T-cell (primary cell): ENCODE data around the gene ITPRIPL2. TPM values are rescaled to one million over a fixed set of nuclear protein-coding genes. Genes with fewer than 3 reads are reported as not detected.

Experiments used
- ATAC-seq, 4 experiments: fragments of 200-7000 bp in 3 of 4; fragments of 150-1000 bp in 1 of 4; cut with Tn5 transposase; replicated peaks in 1 of 4; 1 replicate in 3 of 4; 2 replicates in 1 of 4; pipeline ENCODE4 v1.10.0; 2021; ENCODE audit warnings: moderate library complexity in 3 of 4, mild to moderate bottlenecking in 2 of 4, moderate number of reproducible peaks in 1 of 4
- CTCF ChIA-PET, 2 donors: fragments of 300-600 bp; sonication (Branson Sonifier 250); formaldehyde crosslinking; loops; one replicate each; lab custom pipeline; 2022; ENCODE audit warnings: antibody characterized with exemption in 2 of 2; lab: Charles Lee
- POLR2A ChIA-PET, 2 donors: fragments of 300-600 bp; sonication (Branson Sonifier 250); formaldehyde crosslinking; loops; one replicate each; lab custom pipeline; 2022; ENCODE audit warnings: antibody characterized with exemption in 2 of 2; lab: Charles Lee
- DNase-seq, 35 experiments: peaks; one replicate each; pipeline versions ENCODE4 v3.0.0 to v3.0.0-alpha.2; 2013 to 2023
- H3K27ac ChIP-seq: one replicate; pipeline ENCODE4 v1.5.1; 2013; ENCODE audit warnings: low read length
- H3K27me3 ChIP-seq, 2 experiments: replicated peaks in 1 of 2; 1 replicate in 1 of 2; 2 replicates in 1 of 2; pipeline versions ENCODE4 v1.6.1 to v1.7.0; 2013; ENCODE audit warnings: low read length in 1 of 2, mixed read lengths in 1 of 2; ENCODE audit not compliant: control insufficient read depth in 2 of 2, insufficient read depth in 2 of 2; ENCODE audit errors: extremely low read depth in 1 of 2
- H3K36me3 ChIP-seq, 2 donors: 1 replicate in 1 of 2; 2 replicates in 1 of 2; pipeline versions ENCODE4 v1.6.1 to v1.7.0; 2013; ENCODE audit warnings: low read length in 1 of 2; ENCODE audit not compliant: control insufficient read depth in 2 of 2, insufficient read depth in 1 of 2; ENCODE audit errors: extremely low read depth in 1 of 2
- H3K4me1 ChIP-seq, 2 experiments: 1 replicate in 1 of 2; 2 replicates in 1 of 2; pipeline versions ENCODE4 v1.6.1 to v1.7.0; 2013; ENCODE audit warnings: low read length in 2 of 2, mixed read lengths in 1 of 2; ENCODE audit not compliant: insufficient read depth in 2 of 2, control insufficient read depth in 1 of 2; ENCODE audit errors: extremely low read depth in 1 of 2
- H3K4me3 ChIP-seq, 2 donors: 1 replicate in 1 of 2; 2 replicates in 1 of 2; pipeline versions ENCODE4 v1.5.1 to v1.7.0; 2013; ENCODE audit warnings: mild to moderate bottlenecking in 2 of 2, low read length in 1 of 2, moderate library complexity in 1 of 2; ENCODE audit not compliant: control insufficient read depth in 1 of 2; ENCODE audit errors: extremely low read depth in 1 of 2
- H3K9me3 ChIP-seq: 2 replicates; pipeline ENCODE4 v1.7.0; 2013
- H3K27ac Mint-ChIP-seq, 2 donors: one replicate each; pipeline ENCODE4 v1.8.0; 2020 to 2021; ENCODE audit warnings: mild to moderate bottlenecking in 2 of 2, mixed read lengths in 2 of 2
- H3K27me3 Mint-ChIP-seq, 2 donors: one replicate each; pipeline ENCODE4 v1.8.0; 2021 to 2022; ENCODE audit warnings: mixed read lengths in 2 of 2
- H3K36me3 Mint-ChIP-seq: one replicate; pipeline ENCODE4 v1.8.0; 2021; ENCODE audit warnings: mixed read lengths
- H3K4me1 Mint-ChIP-seq, 3 donors: one replicate each; pipeline ENCODE4 v1.8.0; 2020 to 2022; ENCODE audit warnings: mixed read lengths in 3 of 3, mild to moderate bottlenecking in 1 of 3
- H3K4me3 Mint-ChIP-seq, 3 donors: one replicate each; pipeline ENCODE4 v1.8.0; 2020 to 2022; ENCODE audit warnings: mild to moderate bottlenecking in 3 of 3, mixed read lengths in 3 of 3, moderate library complexity in 3 of 3
- H3K9me3 Mint-ChIP-seq, 3 donors: one replicate each; pipeline ENCODE4 v1.8.0; 2020 to 2022; ENCODE audit warnings: mixed read lengths in 3 of 3
- WGBS: methylation state at CpG from one replicate; pipeline ENCODE4 v1.1.5; 2013; ENCODE audit warnings: missing lambda C conversion rate; ENCODE audit not compliant: insufficient coverage; 5-methylcytosine and 5-hydroxymethylcytosine counted together
- total RNA-seq, 35 experiments: library from RNA in 6 of 35; stranded (reverse) in 6 of 35; fragments of 120-200 nt in 1 of 35; gene quantifications; one replicate each; pipeline versions ENCODE4 v1.2.1 to v1.2.4 and lab custom pipeline; 2013 to 2026

Gene ITPRIPL2
- total RNA-seq, 5 donors from 2014 or later (not counting 1 experiment from before 2014, with no cell fraction given) = 0.53 to 2.7 (median 1.7) TPM

DNA sequence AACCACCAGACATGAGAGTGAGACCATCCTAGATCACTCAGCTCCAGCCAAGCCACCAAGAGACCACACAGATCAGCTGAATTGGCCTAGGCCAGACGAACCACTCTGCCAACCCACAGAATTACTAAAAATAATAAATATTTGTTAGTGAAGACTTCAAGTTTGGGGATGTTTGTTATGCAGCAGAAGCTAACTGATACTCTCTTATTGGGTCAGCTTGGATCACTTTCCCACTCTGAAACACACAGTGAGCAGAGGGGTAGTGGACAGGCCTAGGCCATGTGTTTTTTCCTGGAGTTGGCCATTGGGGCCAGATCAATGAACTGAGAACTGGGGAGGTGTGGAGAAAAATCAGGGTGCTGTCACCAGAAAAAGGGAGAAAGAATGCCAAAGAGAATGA, 15.6 kb upstream of the ITPRIPL2 start:
- WGBS = no CpG with 5 or more reads among the region's 1 CpG
- H3K27ac Mint-ChIP-seq = no peak overlapping the region
- no peak for DNase-seq
- no peaks in the 10 kb centered on the region for H3K4me1 ChIP-seq
- ChIA-PET POLR2A (no interaction called here), CTCF (no interaction called here)
- no peak for ATAC-seq
- no peak overlapping the region for H3K4me3 Mint-ChIP-seq
- no peaks in the 10 kb centered on the region for H3K36me3 ChIP-seq
- peaks cover 0 to 9% of the 10 kb centered on the region in 2 experiments for H3K27me3 ChIP-seq
- H3K27ac ChIP-seq = no peak overlapping the region
- peaks cover 0 to 4% (median 3%) of the 10 kb centered on the region in 3 donors for H3K4me1 Mint-ChIP-seq
- peaks cover 3% of the 10 kb centered on the region for H3K36me3 Mint-ChIP-seq
- H3K4me3 ChIP-seq = no peak overlapping the region
- no peaks in the 10 kb centered on the region for H3K9me3 ChIP-seq
- H3K27me3 Mint-ChIP-seq = peaks cover 9 to 10% of the 10 kb centered on the region in 2 donors
- peaks cover 0 to 19% (median 4%) of the 10 kb centered on the region in 3 donors for H3K9me3 Mint-ChIP-seq

DNA sequence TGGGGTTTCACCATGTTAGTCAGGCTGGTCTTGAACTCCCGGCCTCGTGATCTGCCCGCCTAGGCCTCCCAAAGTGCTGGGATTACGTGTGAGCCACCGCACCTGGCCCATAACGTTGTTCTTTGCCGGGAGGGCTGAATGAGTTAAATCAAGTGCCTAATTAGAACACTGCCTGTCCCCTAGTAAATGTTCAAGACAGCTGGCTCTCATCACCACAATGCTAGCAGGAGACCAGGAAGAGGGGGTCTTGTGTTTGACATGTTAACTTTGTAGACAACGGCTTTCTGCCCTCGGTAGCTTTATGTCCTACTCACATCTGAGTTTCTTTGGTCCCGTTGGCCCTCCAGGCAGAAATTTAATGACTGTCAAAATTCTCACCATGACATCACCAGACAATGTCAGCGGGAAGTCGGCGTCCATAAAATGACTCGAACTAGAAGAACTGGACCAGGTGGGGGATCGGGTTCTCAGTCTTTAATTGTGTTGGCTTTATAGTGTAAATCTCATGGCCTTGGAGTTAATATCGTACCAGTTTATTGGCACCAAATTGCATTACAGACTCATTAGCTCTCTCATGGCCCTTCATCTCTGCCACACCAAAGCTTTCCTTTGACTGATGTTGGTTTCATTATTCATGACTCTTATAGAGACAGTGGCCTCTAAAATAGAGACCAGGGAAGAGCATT, 11.4 kb upstream of the ITPRIPL2 start:
- ChIA-PET POLR2A (no interaction called here), CTCF (no interaction called here)
- Histone ChIP-seq H3K9me3 (no peaks in the 10 kb centered on the region), H3K36me3 (no peaks in the 10 kb centered on the region), H3K27ac (no peak overlapping the region), H3K4me3 (no peak overlapping the region), H3K4me1 (no peaks in the 10 kb centered on the region), H3K27me3 (peaks cover 0 to 9% of the 10 kb centered on the region in 2 experiments)
- no peak for DNase-seq
- peaks cover 3% of the 10 kb centered on the region for H3K36me3 Mint-ChIP-seq
- H3K27ac Mint-ChIP-seq = no peak overlapping the region
- H3K4me3 Mint-ChIP-seq = no peak overlapping the region
- WGBS = 86% methylated on average over 5 of the region's 16 CpGs
- H3K9me3 Mint-ChIP-seq = peaks cover 0 to 19% (median 4%) of the 10 kb centered on the region in 3 donors
- no peak for ATAC-seq
- H3K27me3 Mint-ChIP-seq = peaks cover 7 to 9% of the 10 kb centered on the region in 2 donors
- no peaks in the 10 kb centered on the region for H3K4me1 Mint-ChIP-seq

DNA sequence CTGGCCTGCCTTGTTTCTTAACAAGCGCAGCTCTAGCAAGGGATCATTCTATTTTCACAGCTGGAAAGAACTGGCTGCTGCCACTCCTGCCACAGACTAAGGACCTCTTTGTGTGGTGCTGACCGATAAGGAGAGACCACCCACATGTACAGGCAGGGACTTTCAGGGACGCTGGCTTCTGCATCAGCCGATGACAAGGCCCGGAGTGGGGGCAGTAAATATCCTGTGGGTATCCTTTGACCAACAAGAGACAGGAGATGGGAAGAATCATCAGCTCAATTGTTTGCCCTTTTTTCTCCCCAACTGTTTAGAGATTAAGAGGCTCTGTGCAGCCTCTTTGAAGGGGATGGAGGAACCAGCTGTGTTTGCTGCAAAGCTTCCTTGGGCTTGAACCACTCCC, 9.2 kb upstream of the ITPRIPL2 start:
- Histone ChIP-seq H3K27ac (no peak overlapping the region), H3K4me1 (no peaks in the 10 kb centered on the region), H3K27me3 (peaks cover 0 to 5% of the 10 kb centered on the region in 2 experiments), H3K4me3 (no peak overlapping the region), H3K9me3 (no peaks in the 10 kb centered on the region), H3K36me3 (no peaks in the 10 kb centered on the region)
- Mint-ChIP-seq H3K4me1 (no peaks in the 10 kb centered on the region), H3K27me3 (peaks cover 2 to 14% of the 10 kb centered on the region in 2 donors), H3K27ac (no peak overlapping the region), H3K9me3 (peaks cover 0 to 8% (median 0%) of the 10 kb centered on the region in 3 donors), H3K4me3 (no peak overlapping the region), H3K36me3 (no peaks in the 10 kb centered on the region)
- ChIA-PET CTCF (no interaction called here), POLR2A (no interaction called here)
- WGBS = 91% methylated on average over 5 of the region's 5 CpGs
- ATAC-seq (no peak), DNase-seq (no peak)

DNA sequence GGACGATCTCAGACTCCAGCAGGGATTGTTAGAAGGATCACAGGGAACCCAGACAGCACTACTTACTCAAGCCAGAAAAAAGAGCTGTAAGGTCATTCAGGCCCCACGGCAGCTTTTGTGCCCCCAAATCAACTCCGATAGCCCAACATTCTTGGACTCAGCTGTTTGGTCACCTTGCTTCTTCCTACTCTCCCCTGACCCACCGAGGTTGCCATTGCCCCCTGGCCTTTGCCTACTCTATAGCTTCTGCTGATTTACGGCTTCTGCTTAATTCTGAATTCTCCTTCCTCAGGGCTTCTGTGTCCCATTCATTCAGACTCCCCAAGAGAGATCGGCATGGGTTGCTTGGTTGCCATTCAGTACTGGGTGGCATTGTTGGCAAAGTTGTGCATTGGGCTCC, 8.6 kb upstream of the ITPRIPL2 start:
- POLR2A ChIA-PET = no interaction called here
- CTCF ChIA-PET = no interaction called here
- H3K4me1 ChIP-seq = no peaks in the 10 kb centered on the region

DNA sequence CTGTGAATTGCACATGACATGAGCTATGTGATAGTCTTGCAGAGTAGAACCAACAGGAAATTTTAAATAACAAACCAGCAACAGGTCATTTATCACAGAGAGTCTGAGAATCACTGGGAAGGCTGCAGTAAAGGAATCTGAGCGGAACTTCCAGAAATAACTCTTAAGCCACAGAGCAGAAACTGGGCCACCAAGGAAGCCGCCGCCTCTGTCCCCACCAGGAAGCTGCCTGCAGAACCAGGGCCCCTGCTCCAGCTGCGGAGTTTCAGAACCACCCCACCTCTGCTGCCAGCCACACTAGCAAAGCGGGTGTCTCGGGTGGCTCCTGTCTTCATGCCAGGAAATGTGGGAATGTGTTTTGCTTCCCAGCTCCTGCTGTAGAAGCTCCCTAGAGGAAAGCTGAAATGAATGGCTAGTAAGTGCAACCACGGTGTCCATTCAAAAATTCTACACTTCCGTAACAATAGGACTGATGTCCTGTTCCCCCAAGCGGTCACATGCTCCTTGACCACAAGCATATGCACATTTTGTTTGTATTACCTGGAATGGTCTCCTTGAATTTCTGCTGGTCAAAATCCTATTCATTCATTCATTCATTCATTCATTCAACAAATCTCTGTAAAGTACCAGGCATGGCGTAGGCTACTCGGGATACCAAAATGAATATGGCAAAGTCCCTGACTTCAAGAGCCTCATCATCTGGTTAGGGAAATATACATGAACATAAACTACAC, 7.7 kb upstream of the ITPRIPL2 start:
- Mint-ChIP-seq H3K36me3 (no peaks in the 10 kb centered on the region), H3K27ac (no peak overlapping the region)

More for the DNA sequence above, 8.6 kb upstream of the ITPRIPL2 start:
- no peak for DNase-seq
- no peak overlapping the region for H3K4me3 ChIP-seq
- Mint-ChIP-seq H3K36me3 (no peaks in the 10 kb centered on the region), H3K9me3 (peaks cover 0 to 4% (median 0%) of the 10 kb centered on the region in 3 donors), H3K4me1 (no peaks in the 10 kb centered on the region), H3K27me3 (peaks cover 2 to 14% of the 10 kb centered on the region in 2 donors), H3K27ac (no peak overlapping the region), H3K4me3 (no peak overlapping the region)
- 81% methylated on average over 5 of the region's 6 CpGs for WGBS
- H3K36me3 ChIP-seq = no peaks in the 10 kb centered on the region
- H3K27me3 ChIP-seq = peaks cover 0 to 4% of the 10 kb centered on the region in 2 experiments
- no peak for ATAC-seq
- no peak overlapping the region for H3K27ac ChIP-seq
- no peaks in the 10 kb centered on the region for H3K9me3 ChIP-seq

DNA sequence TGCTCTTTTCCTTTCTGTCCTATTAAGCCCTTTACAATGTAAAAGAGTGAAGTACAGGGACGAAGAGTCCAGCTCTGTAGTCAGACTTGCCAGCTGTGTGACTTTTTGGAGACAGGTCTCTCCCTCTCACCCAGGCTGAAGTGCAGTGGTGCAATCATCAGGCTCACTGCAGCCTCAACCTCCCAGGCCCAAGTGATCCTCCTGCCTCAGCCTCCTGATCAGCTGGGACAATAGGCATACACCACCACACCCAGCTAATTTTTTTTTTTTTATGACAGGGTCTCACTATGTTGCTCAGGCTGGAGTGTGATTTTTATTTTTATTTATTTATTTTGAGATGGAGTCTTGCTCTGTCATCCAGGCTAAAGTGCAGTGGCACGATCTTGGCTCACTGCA, 7.1 kb upstream of the ITPRIPL2 start:
- Histone ChIP-seq H3K4me3 (no peak overlapping the region), H3K27ac (no peak overlapping the region), H3K9me3 (no peaks in the 10 kb centered on the region), H3K4me1 (no peaks in the 10 kb centered on the region), H3K27me3 (peaks cover 0 to 3% of the 10 kb centered on the region in 2 experiments), H3K36me3 (no peaks in the 10 kb centered on the region)
- ChIA-PET POLR2A (no interaction called here), CTCF (no interaction called here)
- DNase-seq (no peak), ATAC-seq (no peak)
- Mint-ChIP-seq H3K9me3 (no peaks in the 10 kb centered on the region), H3K4me3 (no peak overlapping the region), H3K36me3 (no peaks in the 10 kb centered on the region), H3K27ac (no peak overlapping the region), H3K27me3 (peaks cover 5 to 14% of the 10 kb centered on the region in 2 donors), H3K4me1 (no peaks in the 10 kb centered on the region)
- 75% methylated on average over 1 of the region's 2 CpGs for WGBS

More for the DNA sequence above, 7.7 kb upstream of the ITPRIPL2 start:
- Histone ChIP-seq H3K27ac (no peak overlapping the region), H3K4me3 (no peak overlapping the region), H3K4me1 (no peaks in the 10 kb centered on the region), H3K9me3 (no peaks in the 10 kb centered on the region), H3K36me3 (no peaks in the 10 kb centered on the region), H3K27me3 (peaks cover 0 to 3% of the 10 kb centered on the region in 2 experiments)
- ChIA-PET POLR2A (interaction anchor here in 1 of 2 donors (0.6 kb wide), 1 partner anchor 30 kb away, joined by 9 read pairs; no protein-coding TSS in a partner anchor), CTCF (interaction anchor here in 1 of 2 donors (0.6 kb wide), 1 partner anchor 540 kb away, joined by 5 read pairs; no protein-coding TSS in a partner anchor)
- no peak for DNase-seq
- 71% methylated on average over 3 of the region's 11 CpGs for WGBS
- H3K9me3 Mint-ChIP-seq = no peaks in the 10 kb centered on the region
- ATAC-seq = no peak
- no peak overlapping the region for H3K4me3 Mint-ChIP-seq
- peaks cover 3 to 14% of the 10 kb centered on the region in 2 donors for H3K27me3 Mint-ChIP-seq
- no peaks in the 10 kb centered on the region for H3K4me1 Mint-ChIP-seq
